HG03175 (cell line): ENCODE results near the gene GATA3.

ENCODE experiments used
- ATAC-seq: cut with Tn5 transposase; IDR thresholded peaks from one replicate; pipeline ENCODE4 v1.9.1; 2021; ENCODE audit warnings: mild to moderate bottlenecking, moderate library complexity; ENCODE audit not compliant: unreplicated experiment

GATA3 gene

GRCh38 chr10:8037941-8038894, 16.3 kb upstream of the GATA3 start:
- no peak for ATAC-seq

GRCh38 chr10:8039321-8039881, 15.1 kb upstream of the GATA3 start:
- no peak for ATAC-seq

- no peak for ATAC-seq
These were observed 13.8 kb upstream of the GATA3 start for GRCh38 chr10:8040651-8041050.

GRCh38 chr10:8041284-8041991, 13.1 kb upstream of the GATA3 start:
- no peak for ATAC-seq

GRCh38 chr10:8041992-8042720, 12.3 kb upstream of the GATA3 start:
- no peak for ATAC-seq

- no peak for ATAC-seq
These were observed 11.5 kb upstream of the GATA3 start for GRCh38 chr10:8042721-8043568.

- ATAC-seq, result no peak
These were observed 10.8 kb upstream of the GATA3 start for GRCh38 chr10:8043569-8044306.

- no peak for ATAC-seq
These were observed 10.1 kb upstream of the GATA3 start for GRCh38 chr10:8044331-8044907.

GRCh38 chr10:8044908-8045725, 9.4 kb upstream of the GATA3 start:
- no peak for ATAC-seq

GRCh38 chr10:8045726-8046494, 8.6 kb upstream of the GATA3 start:
- no peak for ATAC-seq

- no peak for ATAC-seq
These were observed 6.8 kb upstream of the GATA3 start for GRCh38 chr10:8047452-8048280.

GRCh38 chr10:8048281-8049008, 6.0 kb upstream of the GATA3 start:
- ATAC-seq, result no peak

GRCh38 chr10:8049045-8049864, 5.2 kb upstream of the GATA3 start:
- no peak for ATAC-seq

GRCh38 chr10:8049865-8050555, 4.5 kb upstream of the GATA3 start:
- ATAC-seq, result no peak
